Embryonic facial prominence (tissue), 1 donor: Measurements from ENCODE around the gene ANO4.
A peak's percentile ranks its signal among the peaks of the same experiment; 100 is the strongest.

Experiments
- DNase-seq: peaks from one replicate; pipeline ENCODE4 v3.0.0-alpha.2; 2016; ENCODE audit errors: extremely low spot score

The ANO4 gene

DNA sequence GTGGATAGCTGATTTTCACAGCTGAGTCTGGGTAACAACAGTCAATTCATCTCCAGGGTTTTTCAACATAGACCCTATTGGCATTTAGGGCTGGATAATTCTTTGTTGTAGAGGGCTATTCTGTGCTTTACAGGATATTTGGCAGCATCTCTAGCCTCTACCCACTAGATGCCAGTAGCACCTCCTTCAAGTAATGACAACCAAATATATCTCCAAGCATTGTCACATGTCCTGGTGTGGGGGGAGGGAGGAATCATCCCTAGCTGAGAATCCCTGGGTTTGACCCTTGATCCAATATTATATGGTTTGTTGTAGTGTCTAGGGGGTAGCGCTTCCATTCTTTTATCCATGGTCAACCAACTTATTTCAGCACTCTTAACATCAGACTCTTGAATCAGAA is 157.2 kb downstream of the ANO4 start:
- DNase-seq: no peak

DNA sequence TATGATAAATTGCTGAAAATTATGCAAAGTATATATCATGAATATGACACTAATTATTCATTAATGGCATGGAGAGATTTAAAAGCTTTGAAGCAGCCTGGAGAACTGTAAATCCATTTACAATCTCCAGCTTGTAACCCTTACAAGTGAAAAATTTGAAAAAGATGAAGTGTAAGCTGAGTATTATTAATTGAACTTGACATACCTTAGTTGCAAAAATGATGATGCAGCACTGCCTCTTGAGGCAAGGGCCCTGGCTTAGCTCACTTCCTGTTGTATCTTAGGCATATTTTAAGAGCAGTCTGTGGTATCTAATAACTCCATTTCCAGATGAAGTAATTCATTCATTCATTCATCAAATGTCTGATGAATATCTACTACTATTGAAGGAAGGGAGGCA is 158.6 kb downstream of the ANO4 start:
- no peak for DNase-seq

DNA sequence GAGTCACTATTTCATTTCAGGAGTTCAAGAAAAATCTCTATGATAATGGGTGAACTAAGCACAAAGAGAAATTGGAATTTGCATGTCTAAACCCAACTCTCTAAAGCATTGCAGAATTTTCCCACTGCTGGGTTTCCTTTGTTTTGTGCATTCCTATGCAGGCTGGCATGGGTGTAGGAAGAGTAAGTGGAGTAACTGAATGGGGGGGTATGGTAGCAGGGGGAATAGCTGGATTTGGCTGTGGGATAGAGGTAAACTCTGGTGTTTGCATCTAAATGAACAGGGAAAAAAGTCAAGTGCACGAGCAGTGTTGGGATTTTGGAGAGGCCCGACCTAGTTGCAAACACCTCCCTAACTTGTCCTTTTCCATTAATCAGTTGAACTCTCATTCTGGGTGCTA is 159.1 kb downstream of the ANO4 start:
- DNase-seq: no peak

DNA sequence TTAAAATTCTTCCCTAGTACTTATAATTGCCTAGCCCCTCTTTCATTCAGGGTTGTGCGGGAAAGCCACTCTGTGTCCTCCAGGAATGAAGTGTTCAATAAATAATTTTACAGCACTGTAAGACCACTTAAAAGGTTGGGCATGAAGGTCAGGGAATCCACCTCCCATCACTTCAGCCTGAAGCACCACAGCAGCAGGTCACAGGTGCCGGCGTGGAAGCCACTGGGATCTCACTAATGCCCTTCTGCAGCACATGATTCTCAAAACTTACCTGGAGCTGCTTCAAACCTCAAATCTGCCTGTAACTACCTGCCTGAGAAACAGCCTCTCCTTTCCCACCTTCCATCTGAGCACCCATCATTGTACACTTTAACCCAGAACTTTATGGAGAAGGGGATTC is 159.5 kb downstream of the ANO4 start:
- DNase-seq: no peak

DNA sequence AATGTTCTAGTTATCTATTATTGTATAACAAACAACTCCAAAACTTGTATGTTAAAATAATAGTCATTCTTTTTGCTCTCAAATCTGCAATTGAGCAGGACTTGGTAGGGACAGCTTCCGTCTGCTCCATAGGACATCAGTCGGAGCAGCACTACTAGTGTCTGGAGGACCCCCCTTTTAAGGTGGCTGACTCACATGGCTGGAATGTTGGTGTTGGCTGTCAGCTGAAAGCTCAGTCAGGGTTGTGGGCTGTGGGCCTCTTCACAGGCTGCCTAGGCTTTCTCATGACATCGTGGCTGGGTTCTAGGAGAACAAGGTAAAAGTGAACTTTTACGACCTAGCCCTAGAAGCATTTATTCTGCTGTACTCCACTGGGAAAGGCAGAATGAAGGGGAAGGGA is 160.6 kb downstream of the ANO4 start:
- no peak for DNase-seq

DNA sequence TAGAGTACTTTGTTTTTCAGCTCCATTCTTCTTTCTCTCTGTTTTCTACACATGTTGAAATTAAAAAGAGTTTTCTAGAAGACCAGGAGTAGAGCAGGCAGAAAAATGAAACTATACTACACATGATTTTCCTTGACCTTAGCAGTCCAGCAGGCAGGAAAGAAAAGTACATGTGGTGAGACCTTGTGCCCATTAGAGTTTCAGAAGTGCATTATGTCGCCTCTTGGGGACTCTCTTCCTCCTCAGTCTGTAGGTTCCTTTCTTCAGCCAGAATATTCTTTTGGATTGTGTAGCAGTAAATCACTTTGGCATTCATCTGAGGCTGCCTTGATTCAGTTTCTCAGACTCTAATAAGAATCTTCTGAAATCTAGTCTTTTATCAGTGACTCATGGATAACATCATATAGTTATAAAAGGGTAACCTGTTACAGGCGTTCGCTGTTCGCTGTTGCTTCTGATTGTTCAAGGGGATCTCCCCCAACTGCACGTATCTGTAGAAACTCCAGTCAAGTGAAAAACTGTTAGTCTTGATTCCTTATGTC is 161.8 kb downstream of the ANO4 start:
- no peak for DNase-seq

DNA sequence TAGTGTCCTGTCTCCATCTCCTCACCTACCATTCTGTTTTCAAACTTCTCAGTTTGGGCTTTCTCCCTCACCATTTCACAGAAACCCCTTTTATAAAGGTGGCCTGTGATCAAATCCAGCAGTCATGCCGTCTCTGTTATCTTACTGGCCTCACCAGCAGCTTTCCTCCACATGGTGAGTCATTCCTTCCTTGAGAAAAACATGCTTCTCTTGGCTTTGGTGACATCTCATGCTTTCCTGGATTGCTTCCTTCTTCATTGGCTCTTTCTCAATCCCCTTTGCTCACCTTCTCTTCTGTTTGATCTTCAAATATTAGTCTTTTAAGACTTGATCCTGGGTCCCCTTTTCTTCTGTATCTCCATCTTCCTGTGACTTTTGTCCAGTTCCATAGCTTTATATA is 164.9 kb downstream of the ANO4 start:
- DNase-seq: no peak

DNA sequence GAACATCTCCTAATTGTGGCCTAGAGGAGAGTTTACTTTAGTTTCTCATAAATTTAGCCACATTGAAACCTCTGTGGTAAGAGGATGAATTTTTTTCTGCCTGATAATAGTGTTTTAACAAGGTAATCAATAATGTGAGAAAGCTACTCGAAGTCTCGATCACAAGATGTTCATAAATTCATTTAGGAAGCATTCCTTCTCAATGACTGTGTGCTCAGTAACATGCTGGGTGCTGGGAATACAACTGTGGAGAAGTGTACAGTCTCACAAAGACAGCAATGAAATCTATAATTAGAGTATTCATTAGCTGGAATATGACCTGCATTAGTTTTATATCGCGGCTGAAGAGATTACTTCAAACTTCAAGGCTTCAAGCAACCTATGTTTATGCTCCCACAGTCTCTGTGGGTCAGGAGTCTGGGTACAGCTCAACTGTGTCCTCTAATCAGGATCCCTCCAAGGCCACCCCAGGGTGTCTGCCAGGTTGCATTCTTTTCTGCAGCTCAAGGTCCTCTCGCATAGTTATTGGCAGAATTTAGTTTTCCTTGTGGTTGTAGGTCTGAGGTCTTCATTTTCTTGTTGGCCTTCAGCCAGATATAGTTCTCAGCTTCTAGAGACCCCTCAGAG is 167.6 kb downstream of the ANO4 start:
- DNase-seq: no peak

DNA sequence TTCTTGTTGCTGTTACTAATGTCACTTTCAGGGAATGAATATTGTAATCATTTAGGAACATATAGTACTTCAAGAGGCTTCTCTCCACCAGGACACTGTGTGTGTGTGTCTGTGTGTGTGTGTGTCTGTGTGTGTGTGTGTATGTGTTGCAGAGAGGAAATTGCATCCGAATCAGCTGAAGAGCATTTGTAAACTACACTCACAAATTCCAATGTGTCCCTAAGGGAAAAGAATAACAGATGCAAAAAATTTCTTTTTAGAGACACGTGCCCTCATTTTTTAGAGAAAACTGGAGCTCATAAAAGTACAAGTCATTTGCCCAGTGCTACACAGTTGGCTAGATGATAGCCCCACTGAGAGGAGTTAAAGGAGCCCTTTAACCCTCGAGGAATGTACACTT is 168.8 kb downstream of the ANO4 start:
- DNase-seq: no peak

DNA sequence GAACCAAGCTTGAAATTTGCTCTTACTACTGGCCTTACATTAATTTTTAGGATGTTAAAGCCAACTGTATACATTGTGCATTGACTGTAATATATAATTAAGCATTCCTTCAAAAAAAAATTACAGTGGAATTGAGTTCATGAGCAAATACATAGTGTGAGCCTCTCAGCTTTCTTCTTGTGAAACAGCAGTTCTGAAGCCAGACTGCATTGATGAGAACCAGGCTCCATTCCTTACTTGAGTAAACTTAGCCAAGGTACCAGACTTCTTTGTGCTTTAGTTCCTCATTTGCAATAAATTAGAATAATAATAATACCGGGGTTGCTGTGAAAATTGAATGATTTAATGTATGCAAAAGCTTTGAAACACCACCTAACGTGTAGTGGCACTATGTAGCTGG is 169.5 kb downstream of the ANO4 start:
- no peak for DNase-seq

DNA sequence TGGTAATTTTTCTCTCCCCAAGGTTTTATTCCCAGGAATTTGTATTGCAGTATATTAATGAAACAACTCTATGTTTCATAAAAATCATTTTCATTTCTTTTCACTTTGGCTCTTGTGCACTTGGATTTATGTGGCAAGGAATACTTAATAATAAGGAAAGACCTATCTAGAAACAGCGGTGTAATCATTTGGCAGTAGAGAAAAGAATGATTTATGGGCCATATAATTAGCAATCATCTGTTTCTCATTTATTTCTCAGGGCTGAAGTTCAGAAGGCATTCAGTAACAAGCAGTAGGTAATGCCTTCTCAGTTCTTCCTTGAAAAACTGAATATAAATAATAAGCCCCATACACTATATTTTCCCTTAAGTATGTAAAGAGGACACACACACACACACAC is 172.6 kb downstream of the ANO4 start:
- peak; percentile 19 for DNase-seq

DNA sequence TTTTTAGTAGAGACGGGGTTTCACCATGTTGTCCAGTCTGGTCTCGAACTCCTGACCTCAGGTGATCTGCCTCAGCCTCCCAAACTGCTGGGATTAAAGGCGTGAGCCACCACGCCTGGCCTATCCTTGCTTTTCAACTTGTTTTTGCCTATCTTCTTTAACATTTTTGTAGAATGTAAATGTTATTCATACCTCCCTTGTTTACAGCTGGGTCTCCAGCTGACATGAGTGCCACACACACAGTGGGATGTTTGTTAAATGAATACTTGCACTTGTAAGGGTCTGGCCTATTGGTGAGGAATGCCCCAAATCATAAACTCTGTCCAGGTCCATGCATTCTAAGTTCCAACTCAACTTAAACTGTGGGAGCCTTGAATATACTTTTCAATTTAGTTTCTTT is 176.3 kb downstream of the ANO4 start:
- no peak for DNase-seq

DNA sequence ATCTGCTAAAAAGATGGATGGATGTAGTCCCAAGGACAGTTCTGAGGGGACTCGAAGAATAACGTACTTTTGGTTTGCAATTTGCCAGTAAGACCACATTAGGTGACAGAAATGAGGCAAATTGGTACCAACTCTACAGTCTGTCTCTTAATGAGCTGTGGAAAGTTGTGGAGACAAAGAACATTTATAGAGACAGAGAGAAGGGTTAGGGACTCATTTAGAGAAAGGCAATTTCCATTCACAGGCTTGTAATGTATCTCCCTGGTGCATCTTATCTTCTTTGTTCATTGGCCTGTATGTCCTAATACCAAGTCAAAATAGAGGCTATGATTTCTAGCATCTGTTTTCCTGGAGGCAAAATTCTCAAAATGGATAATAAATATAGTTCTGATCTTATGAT is 177.5 kb downstream of the ANO4 start:
- DNase-seq: no peak

DNA sequence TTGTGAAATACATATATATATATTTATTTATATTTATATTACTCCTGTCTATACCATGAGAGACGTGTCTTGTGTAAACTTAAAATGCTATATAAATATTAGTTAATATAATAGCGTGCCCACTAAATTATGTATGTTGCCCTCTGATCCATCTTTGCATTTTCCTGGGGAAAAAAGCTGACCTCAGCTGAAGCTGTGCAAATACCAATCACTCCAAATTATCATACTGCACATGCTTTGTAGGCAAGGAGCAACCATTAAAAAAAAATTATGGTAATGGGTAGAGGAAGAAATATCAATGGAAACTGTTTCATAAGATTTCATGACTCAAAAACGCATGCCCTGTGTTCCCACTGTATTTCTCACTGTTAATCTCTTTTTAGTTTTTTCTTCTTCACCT is 179.8 kb downstream of the ANO4 start:
- DNase-seq: no peak

DNA sequence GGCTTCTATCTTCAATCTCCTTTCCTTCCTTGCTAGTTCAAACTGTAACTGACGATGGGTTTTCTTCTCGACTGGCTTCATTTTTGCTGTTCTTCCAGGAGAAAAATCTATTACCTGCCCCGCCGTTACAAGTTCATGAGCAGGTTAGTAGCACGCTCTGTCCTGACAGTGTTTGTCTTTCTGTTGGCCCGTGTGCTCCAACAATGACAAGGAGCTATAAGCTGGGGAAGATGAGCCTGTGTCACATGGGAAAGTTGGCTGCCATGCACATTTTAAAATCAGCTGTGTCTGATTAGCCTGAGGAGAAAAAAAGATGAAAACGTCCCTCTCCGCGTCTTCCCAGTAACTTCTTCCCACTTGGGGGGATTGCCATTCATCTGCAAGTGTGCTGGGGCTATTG is 180.2 kb downstream of the ANO4 start:
- no peak for DNase-seq

DNA sequence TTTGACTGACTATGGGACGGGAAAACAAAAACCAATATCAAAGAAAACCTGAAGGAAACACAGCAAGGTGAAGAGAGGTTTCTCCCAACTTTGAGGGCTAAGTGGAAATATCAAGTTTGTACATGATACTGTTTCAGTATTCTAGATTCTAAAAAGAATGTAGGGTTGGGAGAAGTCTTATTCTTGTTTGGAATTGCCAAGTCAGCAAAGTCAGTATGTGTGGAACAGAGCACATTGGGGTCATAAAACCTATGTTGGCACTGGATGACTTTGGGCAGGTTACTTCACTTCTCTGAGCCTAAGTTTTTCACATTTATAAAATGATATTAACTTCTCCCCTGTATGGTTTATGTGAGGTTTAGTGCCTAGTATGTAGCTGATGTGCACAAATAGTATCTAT is 182.2 kb downstream of the ANO4 start:
- DNase-seq: no peak

DNA sequence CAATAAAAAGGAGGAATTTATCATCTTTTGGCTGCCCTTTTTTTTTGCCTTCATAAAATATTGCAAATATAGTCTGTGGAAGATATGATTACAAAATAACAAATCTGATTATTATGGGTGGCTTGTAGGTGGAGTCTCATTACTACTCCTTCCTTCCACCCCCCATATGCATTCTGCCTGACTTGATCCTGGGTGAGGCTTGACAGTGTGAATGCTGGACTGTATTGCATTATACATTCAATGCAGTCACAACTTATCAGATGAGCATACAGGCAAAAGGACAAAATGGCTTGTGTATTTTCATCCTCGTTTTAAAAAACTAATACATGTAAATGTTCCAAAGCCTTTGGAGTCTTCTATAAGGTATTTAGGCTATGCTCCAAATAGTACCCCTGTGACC is 186.3 kb downstream of the ANO4 start:
- DNase-seq: no peak

DNA sequence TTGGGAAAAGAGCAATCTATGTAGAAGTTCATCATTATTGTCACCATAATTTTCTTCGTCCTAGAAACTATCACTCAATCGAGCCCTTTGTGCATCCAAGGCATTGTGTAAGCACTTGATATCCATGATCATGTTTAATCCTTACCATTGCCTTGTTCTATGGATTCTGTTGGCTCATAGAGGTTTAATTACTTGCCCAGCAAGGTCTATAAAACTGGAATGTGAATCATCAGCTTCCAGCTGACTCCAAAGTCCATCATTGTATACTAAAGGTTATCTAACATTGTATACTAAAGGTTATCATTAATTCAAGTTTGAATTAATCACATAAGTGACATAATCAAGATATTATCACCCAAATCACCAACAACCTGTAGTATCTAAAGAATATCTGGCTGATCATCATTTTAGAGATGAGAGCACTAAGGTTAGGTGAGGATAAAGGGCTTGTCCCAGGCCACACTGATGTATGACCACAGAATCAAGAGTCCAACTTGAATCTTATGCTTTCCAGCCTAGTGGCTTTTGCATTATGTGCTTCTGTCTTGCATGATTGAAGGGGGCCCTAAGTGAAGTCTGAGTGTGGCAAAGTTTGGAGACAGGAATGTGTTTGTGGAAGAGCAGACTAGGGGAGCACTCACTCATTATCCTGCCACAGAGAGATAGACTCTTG is 188.1 kb downstream of the ANO4 start:
- DNase-seq: no peak

DNA sequence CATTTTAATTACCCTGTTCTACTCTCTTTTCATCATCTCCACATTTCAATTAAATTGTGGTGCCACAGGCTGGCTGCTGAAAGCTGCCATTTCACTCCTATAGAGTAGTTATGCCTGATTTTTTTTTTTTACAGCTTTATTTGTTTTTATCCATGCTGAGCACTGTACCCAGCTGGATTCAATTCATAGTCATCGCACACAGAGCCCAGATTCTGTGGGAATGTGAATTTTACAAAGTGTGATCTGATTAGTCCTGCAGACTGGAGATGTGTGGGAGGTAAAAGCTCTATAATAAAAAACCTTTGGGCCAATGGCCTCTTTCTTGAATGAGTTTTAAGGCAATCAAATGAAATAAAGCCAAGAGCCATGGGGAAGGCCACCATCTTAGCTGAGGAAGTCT is 190.2 kb downstream of the ANO4 start:
- no peak for DNase-seq

DNA sequence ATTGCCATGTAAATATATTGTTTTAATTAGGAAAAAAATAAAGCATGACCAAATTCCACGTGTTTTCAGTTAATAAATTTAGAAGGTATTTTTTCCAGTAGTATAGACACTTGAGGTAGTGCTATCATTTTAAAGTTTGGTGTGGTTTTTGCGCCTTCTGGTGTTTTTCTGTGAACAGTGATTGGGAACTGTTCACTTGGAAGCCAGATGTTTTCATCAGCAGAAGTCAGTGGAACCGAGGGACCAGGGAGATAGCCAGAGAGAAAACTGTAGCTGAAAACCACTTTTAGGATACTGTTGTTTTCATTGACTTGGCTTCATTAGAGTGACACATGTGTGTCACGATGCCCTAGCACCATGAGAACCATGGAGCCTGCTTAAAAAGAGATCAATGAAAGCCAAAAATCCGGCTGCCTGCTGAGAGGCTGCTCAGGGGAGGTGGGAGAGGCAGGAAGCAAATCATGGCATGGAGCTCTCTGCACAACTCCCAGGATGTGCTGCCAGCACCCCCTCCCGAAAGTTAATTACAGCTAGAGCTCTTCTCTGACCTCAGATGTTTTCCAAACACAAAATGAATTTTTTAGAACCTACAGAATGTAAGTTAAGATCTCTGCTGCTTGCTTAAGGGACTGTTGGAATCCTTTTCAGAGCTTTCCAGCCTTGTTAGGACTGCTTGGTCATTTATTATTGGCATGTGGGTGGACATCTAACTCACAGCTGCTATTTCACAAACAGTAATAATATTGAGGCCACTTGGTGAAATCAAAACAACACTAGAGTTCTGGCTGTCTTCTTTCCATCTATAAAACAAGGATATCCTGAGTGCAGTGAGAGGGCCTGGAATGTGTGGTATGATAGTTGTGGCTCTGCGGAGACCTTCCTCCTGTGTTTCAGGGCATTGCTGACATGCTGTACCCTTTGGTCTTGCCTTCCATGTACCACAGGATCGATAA is 192.3 kb downstream of the ANO4 start:
- DNase-seq: no peak

DNA sequence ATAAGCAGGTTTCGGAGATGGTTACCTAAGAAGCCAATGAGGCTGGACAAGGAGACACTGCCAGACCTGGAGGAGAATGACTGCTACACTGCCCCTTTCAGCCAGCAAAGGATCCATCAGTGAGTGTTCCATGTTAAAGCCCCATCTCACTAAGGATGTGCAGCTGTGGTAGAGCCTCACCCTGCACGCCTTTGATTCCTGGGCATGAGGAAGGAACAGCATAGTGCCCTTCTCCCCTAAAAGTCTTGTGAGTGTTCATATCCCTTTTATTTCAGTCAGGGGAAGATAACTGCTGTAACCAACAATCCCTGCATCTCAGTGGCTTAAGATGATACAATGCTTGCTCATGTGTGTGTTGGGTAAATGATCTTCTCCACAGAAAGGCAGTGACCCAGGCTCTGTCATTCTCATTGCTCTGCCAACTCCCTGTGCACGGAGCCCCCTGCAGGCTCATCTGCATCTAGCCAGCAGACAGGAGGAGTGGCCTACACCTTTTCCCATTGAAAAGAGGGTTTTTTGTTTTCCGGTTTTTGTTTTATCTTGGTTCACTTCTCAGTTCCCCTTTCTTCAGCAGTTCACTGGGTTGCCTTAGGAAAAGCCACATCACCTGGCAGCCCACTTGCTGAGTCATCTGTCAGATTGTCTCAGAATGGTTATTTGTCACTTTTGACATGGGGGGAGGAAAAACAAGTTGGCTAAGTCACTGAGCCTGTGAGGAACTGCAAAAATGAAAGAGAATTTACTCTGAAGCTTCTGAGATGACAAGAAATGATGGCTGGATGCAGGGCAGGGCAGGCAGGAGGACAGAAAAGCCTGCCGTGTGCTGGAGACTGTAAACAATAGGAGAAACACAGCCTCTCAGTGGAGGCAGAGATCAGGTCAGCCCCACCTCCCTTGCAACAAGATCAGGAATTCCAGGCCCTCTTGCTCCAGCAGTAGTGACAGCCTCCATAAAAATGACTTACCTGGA is 193.3 kb downstream of the ANO4 start:
- DNase-seq: no peak
